Vagina (tissue), 2 donors: Measurements from ENCODE around the gene RBM20.

Source experiments
- CTCF ChIP-seq, 3 experiments: fragments of 450-650 bp in 2 of 3; fragments of 200-600 bp in 1 of 3; sonication (generic) in 1 of 3; IDR thresholded peaks; one replicate each; pipeline ENCODE4 v1.5.1; 2017 to 2019; ENCODE audit warnings: antibody characterized with exemption in 3 of 3, mild to moderate bottlenecking in 2 of 3, moderate library complexity in 2 of 3
- POLR2A ChIP-seq, 2 donors: fragments of 450-650 bp; IDR thresholded peaks; one replicate each; pipeline ENCODE4 v1.6.1; 2017; ENCODE audit warnings: antibody characterized with exemption in 2 of 2, mild to moderate bottlenecking in 2 of 2, moderate library complexity in 2 of 2

GRCh38 chr10:110782616-110783015 lies 138.5 kb downstream of the RBM20 start:
- TF ChIP-seq POLR2A (IDR thresholded peaks at IDR 0.05) (no peak), CTCF (IDR thresholded peaks at IDR 0.05) (no peak)
